Fibroblast of peridontal ligament (primary cell): ENCODE measurements around the gene LHFPL2.
"Not testable (repeated sequence)": the region's sequence is repeated elsewhere in the genome, so short reads cannot be mapped to it uniquely, and the experiment has no call there.

Experiments used
- DNase-seq: peaks from one replicate; pipeline ENCODE4 v3.0.0-alpha.2; 2010; ENCODE audit errors: extremely low read depth

LHFPL2 gene

GRCh38 chr5:78621291-78621738, 27.3 kb downstream of the LHFPL2 start:
- DNase-seq, result peak; percentile 51

DNA sequence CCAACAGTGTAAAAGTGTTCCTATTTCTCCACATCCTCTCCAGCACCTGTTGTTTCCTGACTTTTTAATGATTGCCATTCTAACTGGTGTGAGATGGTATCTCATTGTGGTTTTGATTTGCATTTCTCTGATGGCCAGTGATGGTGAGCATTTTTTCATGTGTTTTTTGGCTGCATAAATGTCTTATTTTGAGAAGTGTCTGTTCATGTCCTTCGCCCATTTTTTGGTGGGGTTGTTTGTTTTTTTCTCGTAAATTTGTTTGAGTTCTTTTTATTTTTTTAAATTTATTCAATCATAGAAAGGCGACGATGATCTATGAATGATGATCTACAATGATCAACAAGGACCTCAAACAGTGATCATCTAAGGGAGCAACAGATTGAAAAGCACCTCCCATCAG, 28.5 kb downstream of the LHFPL2 start:
- DNase-seq, result not testable (repeated sequence)

DNA sequence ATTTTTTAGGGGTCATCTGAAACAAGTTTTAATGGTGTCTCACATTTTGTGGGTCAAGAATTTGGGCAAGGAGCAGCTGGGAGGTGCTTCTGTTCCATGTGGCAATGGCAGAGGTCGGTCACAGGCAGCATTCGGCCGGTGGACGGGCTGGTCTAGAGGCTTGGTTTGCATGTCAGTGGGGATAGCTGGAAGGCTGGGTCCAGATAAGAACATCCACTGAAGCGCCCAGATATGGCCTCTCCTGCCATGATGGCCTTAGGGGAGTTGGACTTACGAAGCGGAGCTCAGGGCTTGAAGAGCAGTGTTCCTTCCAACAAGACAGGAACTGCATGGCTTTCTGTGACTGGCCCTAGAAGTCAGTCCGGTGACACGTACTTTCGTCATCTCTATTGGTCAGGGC, 30.3 kb downstream of the LHFPL2 start:
- DNase-seq, result no peak

DNA sequence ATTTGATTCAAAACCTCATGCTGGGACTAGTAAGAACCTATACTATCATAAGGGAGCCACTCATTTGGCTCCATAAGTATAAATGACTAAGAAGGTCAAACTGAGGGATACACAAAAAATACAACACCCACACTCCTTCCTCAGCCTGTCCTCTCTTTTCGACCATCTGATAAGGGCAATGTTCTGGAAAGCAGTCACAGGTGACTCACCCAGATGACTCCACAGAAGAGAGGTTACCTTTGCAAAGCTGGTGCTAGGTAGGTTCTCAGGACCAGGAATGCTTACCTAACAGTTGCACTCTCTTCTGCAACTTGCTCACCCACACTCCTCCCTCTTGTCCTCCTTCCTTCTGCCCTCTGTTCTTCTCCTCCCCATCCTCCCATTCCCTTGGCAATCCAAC, 32.9 kb downstream of the LHFPL2 start:
- no peak for DNase-seq

- no peak for DNase-seq
These were observed 33.8 kb downstream of the LHFPL2 start for GRCh38 chr5:78614816-78615215.

DNA sequence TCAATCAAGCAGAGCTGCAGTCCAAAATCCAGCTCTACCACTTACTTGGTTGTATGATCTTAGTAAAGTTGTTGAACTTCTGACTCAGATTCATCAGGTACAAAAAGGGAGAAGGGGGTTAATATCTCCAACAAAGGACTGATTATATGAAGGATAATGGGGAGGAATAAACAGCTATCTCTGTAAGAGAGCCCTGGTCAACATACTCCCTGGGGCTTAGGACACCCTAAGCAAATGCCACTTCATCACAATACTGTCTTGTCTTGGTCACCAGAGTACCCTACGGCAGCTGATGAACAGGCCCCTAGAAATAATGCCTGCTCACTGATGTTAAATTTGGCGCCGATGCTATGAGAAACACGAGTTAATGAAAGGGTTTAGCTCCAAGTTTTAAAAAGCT, 34.8 kb downstream of the LHFPL2 start:
- no peak for DNase-seq

GRCh38 chr5:78613151-78613533, 35.4 kb downstream of the LHFPL2 start:
- no peak for DNase-seq

- no peak for DNase-seq
These were observed 36.1 kb downstream of the LHFPL2 start for GRCh38 chr5:78612227-78613150.

DNA sequence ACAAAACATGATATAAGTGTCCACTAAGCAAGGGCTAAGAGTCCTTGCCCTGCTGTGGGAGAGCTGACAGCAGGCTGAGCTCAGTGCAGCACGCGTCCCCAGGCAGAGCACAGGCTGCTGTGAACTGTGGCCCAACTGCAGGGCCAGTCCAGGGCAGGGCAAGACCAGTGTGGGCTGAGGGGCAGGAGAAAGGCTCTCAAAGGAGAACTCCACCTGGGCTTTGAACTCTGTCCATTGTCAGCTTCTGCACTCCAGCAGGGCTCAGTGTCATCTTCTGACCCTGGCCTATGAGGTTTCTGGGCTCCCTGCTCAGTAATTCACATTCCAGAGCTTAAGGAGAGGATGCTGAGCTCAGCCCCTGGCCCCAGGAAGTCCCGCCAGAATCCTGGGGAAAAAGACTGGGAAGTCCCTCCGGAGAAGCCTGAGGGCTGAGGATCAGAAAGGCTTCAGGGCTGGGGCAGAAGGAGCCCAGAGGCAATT, 37.4 kb downstream of the LHFPL2 start:
- no peak for DNase-seq

GRCh38 chr5:78610636-78611035, 37.9 kb downstream of the LHFPL2 start:
- DNase-seq, result no peak

DNA sequence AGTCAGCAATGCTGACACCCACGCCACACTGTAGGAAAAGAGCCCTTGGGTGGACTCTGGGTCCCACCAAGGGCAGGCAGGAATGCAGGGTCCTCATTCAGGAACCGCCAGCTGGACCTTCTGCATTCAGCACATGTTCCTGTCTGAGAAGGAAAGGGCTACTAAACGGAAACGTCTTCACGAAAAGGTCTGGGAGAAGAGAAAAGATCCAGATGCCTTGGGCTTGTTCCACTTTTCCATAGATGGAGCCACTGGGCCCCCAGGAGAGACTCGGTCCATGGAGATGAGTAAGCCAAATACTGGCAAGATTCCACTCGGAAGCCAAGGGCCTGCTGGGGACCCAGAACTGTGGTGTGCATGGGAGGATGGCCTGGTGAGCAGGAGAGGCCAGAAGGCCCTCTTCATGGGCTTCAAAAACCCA, 38.4 kb downstream of the LHFPL2 start:
- peak; percentile 22 for DNase-seq

DNA sequence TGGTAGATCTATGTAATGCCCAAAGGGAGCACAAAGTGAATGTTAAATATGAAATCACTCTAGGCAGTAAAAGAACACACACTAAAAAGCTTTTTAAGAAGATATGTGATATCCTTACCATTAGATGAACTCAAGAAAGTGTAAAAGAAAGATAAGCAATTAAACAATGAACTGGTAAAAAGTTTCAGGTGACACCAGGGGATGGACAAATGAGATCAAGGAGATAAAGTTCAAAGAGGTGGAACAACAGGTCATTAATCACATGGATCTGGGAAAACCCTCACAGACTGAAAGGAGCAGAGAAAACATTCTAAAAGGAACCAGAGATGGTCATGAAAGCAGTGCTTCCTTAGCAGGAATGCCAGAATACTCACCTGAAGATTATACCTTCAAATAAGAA, 40.7 kb downstream of the LHFPL2 start:
- no peak for DNase-seq

DNA sequence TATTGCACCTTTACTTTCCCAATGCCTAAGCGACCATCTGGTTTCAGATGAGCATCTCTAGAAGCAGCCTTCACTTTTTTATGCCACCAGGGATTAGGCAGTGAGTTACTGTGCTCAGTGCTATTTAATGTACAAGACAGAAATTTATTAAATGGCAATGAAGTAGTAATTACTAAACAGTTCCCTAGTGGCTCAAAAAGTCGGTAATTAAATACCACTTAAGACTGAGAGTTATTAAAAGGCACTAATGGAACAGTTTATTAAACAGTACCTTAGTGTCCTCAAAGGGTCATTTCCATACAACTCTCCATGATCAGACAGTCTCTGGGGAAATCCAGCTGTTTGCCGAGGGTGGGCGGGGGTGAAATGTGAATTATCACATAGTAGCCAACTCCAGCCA, 42.3 kb downstream of the LHFPL2 start:
- DNase-seq, result no peak

DNA sequence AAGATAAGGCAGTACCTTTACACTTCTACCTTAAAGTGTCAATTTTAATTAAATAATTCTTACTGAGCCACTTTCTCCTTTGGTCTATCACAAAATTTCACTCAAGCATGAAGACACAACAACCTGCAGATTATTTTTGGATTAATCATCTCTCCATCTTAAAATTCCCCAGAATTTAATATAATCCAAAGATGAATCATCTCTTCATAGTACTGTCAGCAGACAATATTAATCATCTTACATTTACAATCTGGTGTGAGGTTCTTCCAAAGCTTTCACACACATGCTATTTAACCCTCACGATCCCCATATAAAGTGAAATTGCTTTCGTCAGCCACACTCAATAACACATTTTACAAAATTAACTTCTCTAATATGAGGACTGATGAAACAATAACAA, 43.0 kb downstream of the LHFPL2 start:
- no peak for DNase-seq

- DNase-seq, result no peak
These were observed 43.8 kb downstream of the LHFPL2 start for GRCh38 chr5:78604689-78605285.

- peak; percentile 16 for DNase-seq
These were observed 44.9 kb downstream of the LHFPL2 start for GRCh38 chr5:78603636-78604175.

- no peak for DNase-seq
These were observed 46.2 kb downstream of the LHFPL2 start for GRCh38 chr5:78602400-78602799.

DNA sequence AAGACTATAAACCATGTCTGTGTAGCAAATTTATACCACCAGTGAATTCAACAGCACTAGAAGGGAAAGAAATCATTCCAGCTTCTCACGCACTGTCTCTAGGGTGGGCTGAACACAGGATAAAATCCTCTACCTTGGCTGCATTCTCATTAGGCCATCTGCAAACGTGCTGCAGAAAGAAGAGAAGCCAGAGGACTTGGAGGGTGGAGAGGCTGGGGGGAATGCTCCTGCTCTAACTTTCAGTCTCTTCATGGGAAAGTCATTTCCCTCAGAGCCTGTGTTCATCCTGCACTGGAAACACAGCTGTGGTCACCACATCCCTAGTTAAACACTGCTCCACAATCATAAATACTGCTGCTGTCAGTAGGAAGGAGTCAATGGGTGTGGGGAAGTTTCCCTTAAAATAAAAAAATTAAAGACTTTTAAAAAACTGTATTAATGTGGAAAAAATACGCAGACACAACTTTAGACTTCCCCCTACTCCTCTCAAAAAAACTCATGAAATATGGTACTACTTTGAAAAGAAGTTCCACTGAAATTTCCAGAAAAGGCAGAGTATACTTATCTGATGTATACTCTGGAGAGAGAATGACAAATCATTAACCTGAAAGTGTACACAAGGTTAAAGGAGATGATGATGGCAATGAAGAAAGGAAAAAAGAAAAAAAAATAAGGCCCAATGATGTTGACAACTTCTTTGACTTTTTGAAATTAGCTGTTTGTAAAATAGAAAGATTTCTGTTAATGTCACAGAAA, 46.8 kb downstream of the LHFPL2 start:
- DNase-seq, result no peak

- peak; percentile 36 for DNase-seq
These were observed 47.7 kb downstream of the LHFPL2 start for GRCh38 chr5:78600687-78601414.

- no peak for DNase-seq
These were observed 49.6 kb downstream of the LHFPL2 start for GRCh38 chr5:78598973-78599372.

- peak; percentile 74 for DNase-seq
These were observed 50.6 kb downstream of the LHFPL2 start for GRCh38 chr5:78597974-78598371.
